Neural cell (in vitro differentiated cells): ENCODE data around the gene COQ10A. TPM values are rescaled to one million over a fixed set of nuclear protein-coding genes. Genes with fewer than 3 reads are reported as not detected.

Experiments
- H2AFZ ChIP-seq: fragments of 200-600, 300-800 bp; sonication (generic), shearing (Covaris generic); 2 replicates; pipeline ENCODE4 v1.6.0; 2014; ENCODE audit warnings: low read depth, mild to moderate bottlenecking, antibody characterized with exemption, low read length, moderate library complexity
- H3F3A ChIP-seq: fragments of 200-600 bp; shearing (Covaris generic); 2 replicates; pipeline ENCODE4 v1.6.1; 2016; ENCODE audit warnings: mild to moderate bottlenecking, moderate library complexity, mixed read lengths, antibody characterized with exemption, low read length; ENCODE audit not compliant: insufficient read depth, poor library complexity, severe bottlenecking
- H3K27ac ChIP-seq: fragments of 200-600, 300-800 bp; sonication (generic), shearing (Covaris generic); 2 replicates; pipeline ENCODE4 v1.5.1; 2014; ENCODE audit warnings: mild to moderate bottlenecking, low read length, moderate library complexity
- H3K27me3 ChIP-seq: fragments of 300-800, 200-600 bp; sonication (generic), shearing (Covaris generic); 2 replicates; pipeline ENCODE4 v1.6.0; 2014; ENCODE audit warnings: mild to moderate bottlenecking, low read depth, low read length, moderate library complexity; ENCODE audit not compliant: insufficient read depth
- H3K36me3 ChIP-seq: fragments of 300-800, 200-600 bp; sonication (generic), shearing (Covaris generic); 2 replicates; pipeline ENCODE4 v1.5.1; 2014; ENCODE audit warnings: mild to moderate bottlenecking, antibody characterized with exemption, low read length, moderate library complexity; ENCODE audit not compliant: insufficient read depth
- H3K4me2 ChIP-seq: fragments of 300-800, 200-600 bp; sonication (generic), shearing (Covaris generic); 2 replicates; pipeline ENCODE4 v1.6.0; 2014; ENCODE audit warnings: mild to moderate bottlenecking, low read length
- H3K4me3 ChIP-seq: fragments of 300-800, 200-600 bp; sonication (generic), shearing (Covaris generic); 2 replicates; pipeline ENCODE4 v1.5.1; 2014; ENCODE audit warnings: mild to moderate bottlenecking, low read length, moderate library complexity
- H3K79me2 ChIP-seq: fragments of 200-600 bp; shearing (Covaris generic); replicated peaks from 2 replicates; pipeline ENCODE4 v1.6.0; 2014; ENCODE audit warnings: mild to moderate bottlenecking, low read length, moderate library complexity; ENCODE audit not compliant: insufficient read depth
- H3K9ac ChIP-seq: fragments of 300-800, 200-600 bp; sonication (generic), shearing (Covaris generic); 2 replicates; pipeline ENCODE4 v1.6.1; 2016; ENCODE audit warnings: mild to moderate bottlenecking, low read length, mixed read lengths
- H3K9me2 ChIP-seq: fragments of 200-600 bp; shearing (Covaris generic); 2 replicates; pipeline ENCODE4 v1.6.1; 2016; ENCODE audit warnings: mild to moderate bottlenecking, low read length, mixed read lengths; ENCODE audit not compliant: insufficient read depth
- H3K9me3 ChIP-seq: fragments of 200-600, 300-800 bp; sonication (generic), shearing (Covaris generic); 2 replicates; pipeline ENCODE4 v1.6.1; 2016; ENCODE audit warnings: mild to moderate bottlenecking, mixed run types, low read length, moderate library complexity, mixed read lengths
- H4K20me1 ChIP-seq: fragments of 200-600 bp; shearing (Covaris generic); 2 replicates; pipeline ENCODE4 v1.6.1; 2016; ENCODE audit warnings: mild to moderate bottlenecking, mixed run types; ENCODE audit not compliant: insufficient read depth
- CTCF ChIP-seq: fragments of 450-650 bp; IDR thresholded peaks from 2 replicates; pipeline ENCODE4 v1.5.1; 2014; ENCODE audit warnings: antibody characterized with exemption, mild to moderate bottlenecking, moderate library complexity; ENCODE audit not compliant: poor library complexity, severe bottlenecking
- EP300 ChIP-seq: fragments of 450-650 bp; conservative IDR thresholded peaks from 2 replicates; pipeline ENCODE4 v1.6.1; 2014; ENCODE audit warnings: antibody characterized with exemption, mild to moderate bottlenecking, moderate library complexity; ENCODE audit not compliant: poor library complexity, severe bottlenecking
- EZH2 ChIP-seq: fragments of 200-600, 300-800 bp; shearing (Covaris generic), sonication (generic); IDR thresholded peaks from 2 replicates; pipeline ENCODE4 v1.6.1; 2014; ENCODE audit warnings: antibody characterized with exemption, low read length, borderline replicate concordance, mild to moderate bottlenecking; ENCODE audit not compliant: insufficient read depth, poor library complexity, severe bottlenecking
- MXI1 ChIP-seq: fragments of 450-650 bp; conservative IDR thresholded peaks from 2 replicates; pipeline ENCODE4 v1.6.1; 2014; ENCODE audit warnings: antibody characterized with exemption, mild to moderate bottlenecking; ENCODE audit not compliant: poor library complexity, severe bottlenecking
- POLR2AphosphoS5 ChIP-seq: IDR thresholded peaks from 2 replicates; pipeline ENCODE4 v1.6.1; 2012
- RAD21 ChIP-seq: fragments of 450-650 bp; conservative IDR thresholded peaks from 2 replicates; pipeline ENCODE4 v1.6.1; 2014; ENCODE audit warnings: antibody characterized with exemption, mild to moderate bottlenecking, moderate library complexity
- REST ChIP-seq: IDR thresholded peaks from 2 replicates; pipeline ENCODE4 v1.6.1; 2012; ENCODE audit warnings: borderline replicate concordance
- SMC3 ChIP-seq: fragments of 450-650 bp; conservative IDR thresholded peaks from 2 replicates; pipeline ENCODE4 v1.6.1; 2014; ENCODE audit warnings: antibody characterized with exemption, mild to moderate bottlenecking, moderate library complexity; ENCODE audit not compliant: poor library complexity
- TAF1 ChIP-seq: IDR thresholded peaks from 2 replicates; pipeline ENCODE4 v1.6.1; 2012; ENCODE audit warnings: low read depth
- polyA plus RNA-seq: library from polyadenylated mRNA; depleted of rRNA; stranded (reverse); fragments of >200 nt; gene quantifications from 2 replicates; pipeline ENCODE4 v1.2.3, GENCODE V29; 2014

The COQ10A gene
- polyA plus RNA-seq, 1 donor from 2014 or later, result 56.5 TPM

- Histone ChIP-seq H3K79me2 (peaks cover 21% of the 10 kb centered on the region), H3K9ac (no peak overlapping the region), H4K20me1 (no peaks in the 10 kb centered on the region), H3K4me2 (no peak overlapping the region), H3K27me3 (no peaks in the 10 kb centered on the region), H3K27ac (no peak overlapping the region), H3K9me3 (no peaks in the 10 kb centered on the region), H2AFZ (no peak overlapping the region), H3K9me2 (no peaks in the 10 kb centered on the region), H3K4me3 (no peak overlapping the region), H3F3A (no peaks in the 10 kb centered on the region), H3K36me3 (peaks cover 7% of the 10 kb centered on the region)
- TF ChIP-seq SMC3, result no peak
- TF ChIP-seq CTCF, result no peak
- TF ChIP-seq TAF1, result no peak
- TF ChIP-seq POLR2AphosphoS5, result no peak
- TF ChIP-seq EP300, result no peak
- no peak for TF ChIP-seq MXI1
- TF ChIP-seq RAD21, result no peak
- TF ChIP-seq EZH2, result no peak
These were observed 13.7 kb upstream of the COQ10A start for GRCh38 chr12:56253091-56253490.

GRCh38 chr12:56255671-56256070 lies 11.1 kb upstream of the COQ10A start:
- Histone ChIP-seq H3K27ac (no peak overlapping the region), H3K9ac (no peak overlapping the region), H2AFZ (no peak overlapping the region), H4K20me1 (no peaks in the 10 kb centered on the region), H3K4me3 (no peak overlapping the region), H3K4me2 (no peak overlapping the region), H3K27me3 (no peaks in the 10 kb centered on the region), H3F3A (no peaks in the 10 kb centered on the region), H3K9me2 (no peaks in the 10 kb centered on the region), H3K9me3 (no peaks in the 10 kb centered on the region), H3K79me2 (peaks cover 21% of the 10 kb centered on the region), H3K36me3 (peaks cover 7% of the 10 kb centered on the region)
- TF ChIP-seq POLR2AphosphoS5 (no peak), CTCF (no peak), TAF1 (no peak), SMC3 (no peak), RAD21 (no peak), REST (no peak), EZH2 (no peak), MXI1 (no peak), EP300 (no peak)
